Measurements from ENCODE around the gene ANO9.

Gene ANO9

DNA sequence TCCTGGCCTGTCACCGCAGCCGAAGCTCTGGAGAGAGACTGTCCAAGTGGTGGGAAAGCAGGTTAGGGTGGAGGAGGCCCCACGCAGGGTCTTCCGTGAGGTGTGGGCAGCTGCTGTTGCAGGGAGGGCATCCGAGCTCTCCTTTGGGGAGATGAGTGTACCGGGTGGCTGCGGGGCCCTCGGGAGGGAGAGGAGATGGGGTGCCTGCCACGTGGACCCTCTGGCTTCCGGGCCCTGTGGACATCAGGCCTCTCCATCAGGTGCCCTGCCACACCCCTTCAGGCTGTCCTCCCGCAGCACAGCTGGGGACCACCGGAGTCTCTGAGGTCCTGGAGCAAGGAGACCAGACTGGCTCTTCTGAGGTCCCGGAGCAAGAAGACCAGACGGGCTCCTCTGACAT is 9.9 kb upstream of the ANO9 start:
- DNase-seq (ENCODE audit: low read depth): no peak
- peak overlapping the region; percentile 61 for H3K4me3 ChIP-seq (ENCODE audit: low read length)
- no peak for TF ChIP-seq CTCF (conservative IDR thresholded peaks at IDR 0.05; ENCODE audit: low read depth, low read length)

DNA sequence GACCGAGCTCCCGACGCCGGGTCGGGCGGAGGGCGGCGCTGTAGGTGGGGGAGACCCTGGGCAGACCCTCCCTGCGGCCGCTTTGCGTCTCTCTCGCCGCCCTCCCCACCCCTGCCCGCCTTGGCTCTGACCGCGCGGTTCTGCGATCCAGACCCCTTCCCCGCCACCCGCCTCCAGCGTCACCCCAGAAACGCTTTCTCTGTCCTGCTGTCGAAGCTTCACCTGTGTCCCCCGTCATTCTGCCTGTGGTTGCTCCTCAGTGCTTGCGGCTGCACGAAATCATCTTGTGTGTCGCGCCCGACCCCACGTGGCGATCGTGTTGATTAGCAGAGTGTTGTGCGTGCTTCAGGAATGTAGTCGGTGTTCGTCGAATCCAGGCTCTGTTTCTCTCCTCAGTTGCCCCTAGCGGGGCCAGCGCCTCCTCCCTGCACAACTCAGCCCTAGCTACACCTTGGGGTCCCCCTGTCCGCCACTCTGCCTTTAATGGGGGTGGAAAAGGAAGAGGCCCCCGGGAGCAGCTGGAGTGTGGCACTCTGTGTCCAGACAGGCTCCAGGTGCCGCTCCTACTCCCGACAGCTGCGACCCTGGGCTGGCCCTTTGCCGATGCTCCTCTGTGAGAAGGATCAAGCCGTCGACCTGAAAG is 9.1 kb upstream of the ANO9 start:
- TF ChIP-seq CTCF (conservative IDR thresholded peaks at IDR 0.05; ENCODE audit: low read depth, low read length): no peak
- DNase-seq (ENCODE audit: low read depth): peak; percentile 20
- H3K4me3 ChIP-seq (ENCODE audit: low read length): peak overlapping the region; percentile 61

DNA sequence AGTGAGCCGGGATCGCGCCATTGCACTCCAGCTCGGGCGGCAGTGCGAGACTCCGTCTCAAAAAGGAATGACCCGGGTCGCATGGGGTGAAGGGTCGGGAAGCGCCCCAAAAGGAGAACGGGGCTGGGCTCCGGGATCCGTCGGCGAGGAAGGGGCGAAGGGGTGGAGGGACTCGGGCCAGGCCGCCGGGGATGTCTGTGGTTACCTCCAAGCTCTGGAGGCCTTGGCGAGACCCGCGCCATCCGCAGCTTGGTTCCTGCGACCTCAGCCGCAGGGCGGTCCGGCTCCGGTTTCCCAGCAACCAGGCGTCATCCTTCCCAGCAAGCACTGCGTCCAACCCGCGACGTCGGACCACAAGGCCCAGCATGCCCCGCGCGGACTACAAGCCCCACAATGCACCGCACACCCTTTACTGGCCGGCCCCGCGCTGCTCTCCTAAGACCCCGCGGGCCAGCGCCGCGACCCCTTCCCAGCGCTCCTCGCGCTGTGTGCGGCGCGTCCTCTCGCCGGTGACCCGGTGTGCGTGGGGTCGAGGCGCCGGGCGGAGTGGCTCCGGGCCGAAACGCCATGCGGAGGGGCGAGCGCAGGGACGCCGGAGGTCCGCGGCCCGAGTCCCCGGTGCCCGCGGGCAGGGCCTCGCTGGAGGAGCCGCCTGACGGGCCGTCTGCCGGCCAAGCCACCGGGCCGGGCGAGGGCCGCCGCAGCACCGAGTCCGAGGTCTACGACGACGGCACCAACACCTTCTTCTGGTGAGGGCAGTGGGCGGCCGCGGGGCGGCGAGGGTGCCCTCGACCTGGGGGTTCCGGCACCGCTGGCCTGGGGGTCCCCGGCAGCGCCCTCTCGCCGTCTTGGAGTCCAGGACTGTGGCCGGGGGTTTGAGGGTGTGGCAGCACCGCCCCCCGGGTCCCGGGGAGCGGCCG is 8.3 kb upstream of the ANO9 start, which contains the start of gene PTDSS2:
PTDSS2 (plus strand) TSS at position 391 of the 920 bp plus-strand sequence; CDS start at position 568, 177 bp downstream.
- TF ChIP-seq CTCF (conservative IDR thresholded peaks at IDR 0.05; ENCODE audit: low read depth, low read length): no peak
- H3K4me3 ChIP-seq (ENCODE audit: low read length): peak within 1 kb of the TSS; percentile 61
- peak; percentile 91 for DNase-seq (ENCODE audit: low read depth)

GRCh38 chr11:447923-448731 is 6.3 kb upstream of the ANO9 start:
- DNase-seq (ENCODE audit: low read depth): peak; percentile 71
- TF ChIP-seq CTCF (conservative IDR thresholded peaks at IDR 0.05; ENCODE audit: low read depth, low read length): peak; percentile 91
- peak overlapping the region; percentile 67 for H3K4me3 ChIP-seq (ENCODE audit: low read length)

GRCh38 chr11:446891-447290 is 5.1 kb upstream of the ANO9 start:
- DNase-seq (ENCODE audit: low read depth): no peak
- TF ChIP-seq CTCF (conservative IDR thresholded peaks at IDR 0.05; ENCODE audit: low read depth, low read length): no peak

DNA sequence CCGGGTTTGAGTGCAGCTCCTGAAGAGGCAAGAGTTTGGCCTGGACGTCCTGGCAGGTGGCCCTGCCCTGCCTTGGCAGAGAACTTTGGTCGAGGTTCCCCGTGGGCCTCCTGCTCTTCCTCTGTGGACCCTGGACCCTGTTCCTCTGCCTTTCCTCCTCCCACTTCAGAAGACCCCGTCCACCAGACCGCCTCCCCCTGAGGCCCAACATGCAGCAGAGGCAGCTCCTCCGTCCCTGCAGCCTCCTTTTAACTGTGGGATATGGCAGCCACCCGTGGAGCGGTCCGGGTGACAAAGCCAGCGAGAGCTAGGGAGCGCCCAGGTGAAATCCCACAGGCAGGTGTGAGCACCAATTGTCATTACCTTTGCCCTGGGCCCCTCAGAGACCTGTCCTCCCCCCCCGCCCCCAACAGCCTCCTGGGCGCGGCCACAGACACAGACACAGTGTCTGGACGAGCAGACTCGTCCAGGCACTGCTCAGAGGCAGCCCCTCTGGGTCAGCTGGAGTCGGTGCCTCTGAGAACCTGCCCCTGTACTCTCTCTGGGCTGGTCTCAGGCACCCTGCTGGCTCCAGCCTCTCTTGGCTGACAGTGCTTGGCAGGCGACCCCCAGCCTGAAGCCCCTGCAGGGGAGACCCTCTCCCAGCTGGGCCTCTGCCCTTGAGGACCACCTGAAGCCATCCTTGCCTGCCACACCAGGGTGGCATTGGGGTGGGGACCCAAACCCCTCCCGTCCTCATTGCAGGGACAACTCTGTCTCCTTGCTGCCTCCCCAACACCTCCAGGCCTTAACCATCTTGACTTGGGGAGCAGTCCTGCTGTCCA is 4.2 kb upstream of the ANO9 start:
- DNase-seq (ENCODE audit: low read depth): no peak
- no peak overlapping the region for H3K4me3 ChIP-seq (ENCODE audit: low read length)
- TF ChIP-seq CTCF (conservative IDR thresholded peaks at IDR 0.05; ENCODE audit: low read depth, low read length): no peak

More at GRCh38 chr11:446891-447290, 5.1 kb upstream of the ANO9 start:
- H3K4me3 ChIP-seq (ENCODE audit: low read length): no peak overlapping the region

Measured in retinal pigment epithelial cell (primary cell).